GM18505 (cell line): ENCODE measurements around the gene HYI.

Source experiments
- ATAC-seq: cut with Tn5 transposase; IDR thresholded peaks from one replicate; pipeline ENCODE4 v1.9.1; 2021; ENCODE audit not compliant: unreplicated experiment
- POLR2A ChIP-seq: IDR thresholded peaks from 4 replicates; pipeline ENCODE4 v1.6.1; 2011; ENCODE audit warnings: borderline replicate concordance; ENCODE audit not compliant: insufficient read depth, insufficient read length; ENCODE audit errors: extremely low read depth

The HYI gene

GRCh38 chr1:43402089-43402865 is 51.5 kb downstream of the HYI start:
- no peak for TF ChIP-seq POLR2A
- no peak for ATAC-seq
